IMR-90 (cell line): ENCODE measurements around the gene CYB5R4. TPM values are rescaled to one million over a fixed set of nuclear protein-coding genes. Genes with fewer than 3 reads are reported as not detected.

Experiments
- ATAC-seq: fragments of 200-7000 bp; cut with Tn5 transposase; 2 replicates; pipeline ENCODE4 v1.9.1; 2020; ENCODE audit warnings: low read depth, mild to moderate bottlenecking, moderate library complexity
- BruUV-seq: library from RNA; stranded (reverse); fragments of 400-500 nt; replicated peaks from 2 replicates; lab custom pipeline; 2021; lab: Mats Ljungman, UMichigan
- CTCF ChIA-PET: fragments of 300-600 bp; formaldehyde crosslinking; extraction: SDS; loops from one replicate; lab custom pipeline; 2021; ENCODE audit warnings: antibody characterized with exemption; lab: Yijun Ruan, JAX
- POLR2A ChIA-PET: fragments of 300-600 bp; sonication (Branson Sonifier 250); formaldehyde crosslinking; loops from one replicate; lab custom pipeline; 2022; ENCODE audit warnings: antibody characterized with exemption; ENCODE audit not compliant: unreplicated experiment; lab: Charles Lee
- DNase-seq: peaks from one replicate; pipeline ENCODE4 v3.0.0; 2013
- H2AFZ ChIP-seq: replicated peaks from 2 replicates; pipeline ENCODE3; 2013; ENCODE audit warnings: low read length, mild to moderate bottlenecking; ENCODE audit not compliant: poor library complexity
- H2AK5ac ChIP-seq: 2 replicates; pipeline ENCODE4 v1.6.1; 2013; ENCODE audit warnings: low read depth, low read length, inconsistent platforms
- H2AK9ac ChIP-seq: replicated peaks from 2 replicates; pipeline ENCODE3; 2013; ENCODE audit warnings: mild to moderate bottlenecking, low read depth, low read length, moderate library complexity; ENCODE audit not compliant: poor library complexity
- H2BK120ac ChIP-seq: 2 replicates; pipeline ENCODE4 v1.6.1; 2013; ENCODE audit warnings: low read depth, low read length, inconsistent platforms
- H2BK15ac ChIP-seq: 3 replicates; pipeline ENCODE4 v1.6.1; 2013; ENCODE audit warnings: low read depth, low read length, inconsistent platforms
- H2BK20ac ChIP-seq: 2 replicates; pipeline ENCODE4 v1.6.1; 2013; ENCODE audit warnings: low read depth, mild to moderate bottlenecking, inconsistent platforms, low read length, moderate library complexity
- H2BK5ac ChIP-seq: 2 replicates; pipeline ENCODE4 v1.6.1; 2013; ENCODE audit warnings: mild to moderate bottlenecking, low read depth, low read length, inconsistent platforms; ENCODE audit not compliant: poor library complexity, severe bottlenecking
- H3K14ac ChIP-seq: replicated peaks from 2 replicates; pipeline ENCODE4 v1.6.1; 2013; ENCODE audit warnings: low read depth, low read length, inconsistent platforms
- H3K18ac ChIP-seq: 2 replicates; pipeline ENCODE4 v1.6.1; 2013; ENCODE audit warnings: low read depth, low read length, control low read depth
- H3K23ac ChIP-seq: 2 replicates; pipeline ENCODE4 v1.6.1; 2013; ENCODE audit warnings: low read depth, low read length, inconsistent platforms
- H3K27ac ChIP-seq: 2 replicates; pipeline ENCODE4 v1.5.1; 2013; ENCODE audit warnings: mild to moderate bottlenecking, control low read depth, low read length; ENCODE audit not compliant: insufficient read depth
- H3K27me3 ChIP-seq: 2 replicates; pipeline ENCODE4 v1.6.1; 2013; ENCODE audit warnings: low read length; ENCODE audit not compliant: control insufficient read depth, insufficient read depth
- H3K36me3 ChIP-seq: 2 replicates; pipeline ENCODE4 v1.6.1; 2013; ENCODE audit warnings: low read length, mixed read lengths; ENCODE audit not compliant: control insufficient read depth, insufficient read depth
- H3K4ac ChIP-seq: 2 replicates; pipeline ENCODE4 v1.6.1; 2013; ENCODE audit warnings: low read depth, low read length, inconsistent platforms
- H3K4me1 ChIP-seq: 2 replicates; pipeline ENCODE4 v1.6.1; 2013; ENCODE audit warnings: low read length, mixed read lengths; ENCODE audit not compliant: control insufficient read depth, insufficient read depth
- H3K4me2 ChIP-seq: 2 replicates; pipeline ENCODE4 v1.6.1; 2013; ENCODE audit warnings: low read depth, mild to moderate bottlenecking, control low read depth, low read length, moderate library complexity
- H3K4me3 ChIP-seq: 2 replicates; pipeline ENCODE4 v1.5.1; 2013; ENCODE audit warnings: low read depth, mild to moderate bottlenecking, control low read depth, low read length, moderate library complexity; ENCODE audit not compliant: insufficient read depth
- H3K56ac ChIP-seq: 2 replicates; pipeline ENCODE4 v1.6.1; 2013; ENCODE audit warnings: low read length, inconsistent platforms; ENCODE audit not compliant: insufficient read depth; ENCODE audit errors: extremely low read depth
- H3K79me1 ChIP-seq, 2 experiments: 2 replicates each; pipeline ENCODE4 v1.6.1; 2013; ENCODE audit warnings: low read length in 2 of 2, inconsistent platforms in 1 of 2, low read depth in 1 of 2
- H3K9ac ChIP-seq: 2 replicates; pipeline ENCODE4 v1.6.1; 2013; ENCODE audit warnings: low read depth, low read length, control low read depth
- H3K9me1 ChIP-seq: 2 replicates; pipeline ENCODE4 v1.6.1; 2013; ENCODE audit warnings: low read length, inconsistent platforms; ENCODE audit not compliant: insufficient read depth
- H3K9me3 ChIP-seq: 2 replicates; pipeline ENCODE4 v1.6.1; 2013; ENCODE audit warnings: low read length; ENCODE audit not compliant: control insufficient read depth, insufficient read depth
- H4K20me1 ChIP-seq: 2 replicates; pipeline ENCODE4 v1.6.1; 2013; ENCODE audit warnings: low read length, inconsistent platforms; ENCODE audit not compliant: insufficient read depth
- H4K5ac ChIP-seq: 2 replicates; pipeline ENCODE4 v1.6.1; 2013; ENCODE audit warnings: mild to moderate bottlenecking, low read depth, low read length, control low read depth
- H4K8ac ChIP-seq, 2 experiments: 2 replicates each; pipeline ENCODE4 v1.6.1; 2013; ENCODE audit warnings: low read depth in 2 of 2, low read length in 2 of 2, control low read depth in 1 of 2, inconsistent platforms in 1 of 2
- H4K91ac ChIP-seq: 2 replicates; pipeline ENCODE4 v1.6.1; 2013; ENCODE audit warnings: low read depth, low read length, inconsistent platforms; ENCODE audit not compliant: insufficient read depth
- CEBPB ChIP-seq: IDR thresholded peaks from 2 replicates; pipeline ENCODE4 v1.6.1; 2012; ENCODE audit warnings: low read depth, low read length, improper control_type of control experiment
- CHD1 ChIP-seq: IDR thresholded peaks from 2 replicates; pipeline ENCODE4 v1.6.1; 2012; ENCODE audit warnings: low read depth, low read length, improper control_type of control experiment
- FOS ChIP-seq: fragments of 150-350 bp; IDR thresholded peaks from 2 replicates; pipeline ENCODE4 v1.6.1; 2016; ENCODE audit warnings: low read depth, low read length
- MAFK ChIP-seq: IDR thresholded peaks from 2 replicates; pipeline ENCODE4 v1.6.1; 2012; ENCODE audit warnings: low read depth, low read length, improper control_type of control experiment
- POLR2A ChIP-seq: IDR thresholded peaks from 2 replicates; pipeline ENCODE4 v1.6.1; 2012; ENCODE audit warnings: mild to moderate bottlenecking, low read depth, low read length
- RAD21 ChIP-seq: IDR thresholded peaks from 2 replicates; pipeline ENCODE4 v1.6.1; 2012; ENCODE audit warnings: low read length, improper control_type of control experiment
- RFX5 ChIP-seq: IDR thresholded peaks from 2 replicates; pipeline ENCODE4 v1.8.0; 2012; ENCODE audit warnings: low read depth, mild to moderate bottlenecking, low read length, moderate library complexity
- SMC3 ChIP-seq: fragments of 150-350 bp; IDR thresholded peaks from 2 replicates; pipeline ENCODE4 v1.6.1; 2016; ENCODE audit warnings: low read depth, mild to moderate bottlenecking, antibody characterized with exemption, low read length, moderate library complexity
- WGBS, 2 experiments: methylation state at CpG; one replicate each; pipeline versions ENCODE4 v1.1.5 to v1.1.7; 2013; ENCODE audit warnings: missing lambda C conversion rate in 2 of 2; ENCODE audit not compliant: insufficient read length in 1 of 2; ENCODE audit errors: extremely low coverage in 2 of 2; 5-methylcytosine and 5-hydroxymethylcytosine counted together
- dilution Hi-C: fragments of 300-500 bp; cut with HindIII; formaldehyde crosslinking; loops from one replicate; pipeline ENCODE4 v1.14.3; 2018; ENCODE audit warnings: low sequenced_read_pairs; ENCODE audit not compliant: unreplicated experiment
- in situ Hi-C: fragments of 300-500 bp; cut with MboI; formaldehyde crosslinking; loops from 3 replicates; pipeline ENCODE4 v1.14.3; 2019; ENCODE audit warnings: low sequenced_read_pairs, inconsistent platforms, mixed read lengths
- intact Hi-C: fragments of 100-400 bp; cut with micrococcal nuclease; formaldehyde crosslinking; loops from 2 replicates; pipeline ENCODE4 v1.10.0; 2022
- polyA plus RNA-seq, 3 experiments: library from polyadenylated mRNA; depleted of rRNA; stranded (reverse); fragments of >200 nt; gene quantifications; 2 replicates each; pipeline ENCODE4 v1.2.3, GENCODE V29; 2012; ENCODE audit warnings: low replicate concordance in 1 of 3
- total RNA-seq: library from RNA; depleted of rRNA; stranded (reverse); fragments of >200 nt; gene quantifications from 2 replicates; pipeline ENCODE4 v1.2.3, GENCODE V29; 2012
- TF ChIP-seq, protein P1 (sequence below): fragments of 150-350 bp; IDR thresholded peaks from 2 replicates; pipeline ENCODE4 v1.6.1; 2016; ENCODE audit warnings: low read depth, mild to moderate bottlenecking, low read length, moderate library complexity, borderline replicate concordance

CYB5R4 gene
- total and polyA plus RNA-seq, 2 of the 4 experiments (the other 2 are of a cell fraction), result 3.2 to 6.1 TPM

DNA sequence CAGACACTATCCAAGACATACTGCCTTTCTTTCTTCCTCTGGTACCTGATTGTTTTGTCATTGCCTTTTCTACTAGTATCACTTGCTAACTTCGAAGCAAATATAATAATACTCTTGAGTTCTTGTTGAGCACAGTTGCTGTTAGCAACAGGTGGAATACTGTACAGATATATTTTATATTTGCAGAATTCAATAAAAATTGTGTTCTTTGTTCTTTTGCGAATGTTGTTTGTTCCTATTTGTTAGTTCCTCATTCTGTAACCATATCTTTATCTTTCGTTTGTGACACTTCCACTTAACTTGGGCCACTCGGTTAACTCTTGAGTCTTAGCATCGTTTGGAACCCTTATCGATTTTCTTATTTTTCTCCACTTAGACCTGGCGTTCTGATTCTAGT is 868 bp downstream of the CYB5R4 start:
- no TSS peak for BruUV-seq
- no peak overlapping the region for H3K18ac ChIP-seq
- H2AFZ ChIP-seq, result peak overlapping the region; percentile 94
- no peak overlapping the region for H3K27ac ChIP-seq
- in situ Hi-C loops, result no loop called here
- CTCF ChIA-PET, result no interaction called here
- no peak overlapping the region for H3K4ac ChIP-seq
- no peak for TF ChIP-seq POLR2A
- no peak for TF ChIP-seq SMC3
- no peak for TF ChIP-seq MAFK
- no peak for TF ChIP-seq RFX5
- no peak for TF ChIP-seq CHD1
- TF ChIP-seq CEBPB, result no peak
- TF ChIP-seq, protein P1, sequence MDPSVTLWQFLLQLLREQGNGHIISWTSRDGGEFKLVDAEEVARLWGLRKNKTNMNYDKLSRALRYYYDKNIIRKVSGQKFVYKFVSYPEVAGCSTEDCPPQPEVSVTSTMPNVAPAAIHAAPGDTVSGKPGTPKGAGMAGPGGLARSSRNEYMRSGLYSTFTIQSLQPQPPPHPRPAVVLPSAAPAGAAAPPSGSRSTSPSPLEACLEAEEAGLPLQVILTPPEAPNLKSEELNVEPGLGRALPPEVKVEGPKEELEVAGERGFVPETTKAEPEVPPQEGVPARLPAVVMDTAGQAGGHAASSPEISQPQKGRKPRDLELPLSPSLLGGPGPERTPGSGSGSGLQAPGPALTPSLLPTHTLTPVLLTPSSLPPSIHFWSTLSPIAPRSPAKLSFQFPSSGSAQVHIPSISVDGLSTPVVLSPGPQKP, result no peak
- TF ChIP-seq FOS, result no peak
- TF ChIP-seq RAD21, result no peak
- ATAC-seq (no peak), DNase-seq (no peak)
- H4K8ac ChIP-seq, result peak overlapping the region in 1 of 2 experiments; percentile 76; a peak in 2 of 4 replicates
- no peak overlapping the region for H2BK20ac ChIP-seq
- no peak overlapping the region for H4K91ac ChIP-seq
- H3K27me3 ChIP-seq, result no peaks in the 10 kb centered on the region
- dilution Hi-C loops, result no loop called here
- H3K79me1 ChIP-seq, result peaks cover 18 to 34% of the 10 kb centered on the region in 2 experiments
- no peaks in the 10 kb centered on the region for H3K9me3 ChIP-seq
- H2BK15ac ChIP-seq, result no peak overlapping the region
- peak overlapping the region; percentile 83 for H3K23ac ChIP-seq
- H3K9ac ChIP-seq, result peak overlapping the region; percentile 81
- no peak overlapping the region; the same call in 1 of the 2 replicates for H3K14ac ChIP-seq
- H3K36me3 ChIP-seq, result 0 out of 2 replicates have a peak, but pooled peaks cover 2% of the 10 kb centered on the region
- peaks cover 7% of the 10 kb centered on the region for H3K4me1 ChIP-seq
- intact Hi-C loops, result no loop called here
- peaks cover 2% of the 10 kb centered on the region; the same call in 1 of the 2 replicates for H3K9me1 ChIP-seq
- no peak overlapping the region for H2BK120ac ChIP-seq
- no CpG with 5 or more reads among the region's 7 CpGs for WGBS, 2 experiments
- no peak overlapping the region for H2AK5ac ChIP-seq
- H3K4me2 ChIP-seq, result peak overlapping the region; percentile 96
- no peak overlapping the region for H4K5ac ChIP-seq
- no peak overlapping the region for H2BK5ac ChIP-seq
- POLR2A ChIA-PET, result interaction anchor here (0.6 kb wide), 1 partner anchor 277 kb away, joined by 3 read pairs; no protein-coding TSS in a partner anchor
- H4K20me1 ChIP-seq, result peaks cover 10% of the 10 kb centered on the region; the same call in 1 of the 2 replicates
- H3K4me3 ChIP-seq, result peak overlapping the region; percentile 85
- H2AK9ac ChIP-seq, result no peak overlapping the region
- H3K56ac ChIP-seq, result peak overlapping the region; percentile 44; the same call in 1 of the 2 replicates
